H1 (cell line): ENCODE measurements around the gene CACNA2D3. TPM values are rescaled to one million over a fixed set of nuclear protein-coding genes. Genes with fewer than 3 reads are reported as not detected.

Experiments used
- CREB1 ChIP-seq: IDR thresholded peaks from 2 replicates; pipeline ENCODE4 v1.6.1; 2012; ENCODE audit warnings: inconsistent platforms
- polyA plus RNA-seq, 7 experiments: library from polyadenylated mRNA; depleted of rRNA in 3 of 7; stranded (reverse) in 5 of 7; unstranded in 2 of 7; fragments of >200 nt in 5 of 7; fragments of 200-250 nt in 2 of 7; gene quantifications; 1 replicate in 5 of 7; 2 replicates in 1 of 7; 4 replicates in 1 of 7; pipeline versions ENCODE4 v1.2.1 to v1.2.3, GENCODE V29; 2011 to 2013; ENCODE audit warnings: missing spikeins in 2 of 7, mixed read lengths in 2 of 7
- total RNA-seq: library from RNA; stranded (reverse); fragmentation: NEBNext Ultra II Directional; extraction: Animal tissue kit (Norgen Biotek cat#: 25700); gene quantifications from 2 replicates; pipeline ENCODE4 v1.2.1, GENCODE V29; 2021

The CACNA2D3 gene
- total and polyA plus RNA-seq, 2 of the 8 experiments (the other 6 are each of a cell fraction or from before 2014, with no cell fraction given) = 1.5 to 1.8 TPM

- no peak for TF ChIP-seq CREB1
These were observed 636.1 kb downstream of the CACNA2D3 start (continued) for GRCh38 chr3:54758461-54758860.
